ENCODE results near the gene GJD2. TPM values are rescaled to one million over a fixed set of nuclear protein-coding genes. Genes with fewer than 3 reads are reported as not detected.

GJD2 gene
- total and polyA plus RNA-seq, 3 donors from 2014 or later = 0.11 to 0.16 TPM; not detected in 1

DNA sequence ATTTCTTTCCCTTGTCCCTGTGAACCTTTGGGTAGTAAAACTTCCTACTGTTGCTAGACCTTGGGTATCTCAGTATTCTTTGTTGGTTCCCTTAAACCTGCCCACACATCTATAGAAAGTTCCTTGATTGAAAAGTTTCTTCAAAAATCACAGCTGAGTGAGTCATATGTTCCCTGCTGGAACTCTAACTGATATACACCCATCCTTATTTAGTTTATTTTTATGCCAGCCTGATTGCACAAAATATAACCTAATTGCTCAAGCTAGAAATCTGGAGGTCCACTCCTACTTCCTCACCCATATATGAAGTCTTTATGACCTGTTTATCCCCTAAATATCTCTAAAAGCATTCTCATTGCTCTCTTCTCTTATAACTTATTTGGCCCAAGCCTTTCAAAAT, 13.7 kb upstream of the GJD2 start:
- H3K27me3 ChIP-seq = no peaks in the 10 kb centered on the region
- H3K4me1 ChIP-seq = no peaks in the 10 kb centered on the region
- TF ChIP-seq CTCF (IDR thresholded peaks at IDR 0.05) = no peak
- TF ChIP-seq POLR2A (IDR thresholded peaks at IDR 0.05) = no peak
- intact Hi-C loops (cut with DNase I; ENCODE audit: low total_unique reads) = no loop called here
- H3K9me3 ChIP-seq = no peaks in the 10 kb centered on the region
- H3K27ac ChIP-seq = no peak overlapping the region
- H3K4me3 ChIP-seq = no peak overlapping the region
- H3K36me3 ChIP-seq (ENCODE audit: low read depth, missing control alignments) = no peaks in the 10 kb centered on the region
- DNase-seq = no peak

DNA sequence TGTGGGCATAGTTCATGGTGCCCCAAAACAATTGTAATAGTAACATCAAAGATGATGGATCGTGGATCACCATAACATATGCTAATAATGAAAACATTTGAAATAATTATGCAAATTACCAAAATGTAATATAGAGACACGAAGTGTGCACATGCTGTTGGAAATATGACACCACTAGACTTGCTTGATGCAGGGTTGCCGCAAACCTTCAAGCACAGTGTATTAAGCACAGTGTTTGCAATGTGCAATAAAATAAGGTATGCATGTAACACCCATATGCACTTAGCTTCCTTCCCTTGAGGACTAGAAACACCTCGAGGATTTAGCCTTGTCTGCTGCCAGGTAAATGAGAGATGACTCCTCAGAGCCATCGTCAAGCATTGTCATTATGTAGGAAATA, 10.9 kb upstream of the GJD2 start:
- DNase-seq = no peak
- 79 to 86% methylated on average over 5 of the region's 5 CpGs for WGBS, 2 donors
- Histone ChIP-seq H3K27ac (no peak overlapping the region), H3K4me3 (no peak overlapping the region), H3K27me3 (no peaks in the 10 kb centered on the region), H3K36me3 (ENCODE audit: low read depth, missing control alignments) (no peaks in the 10 kb centered on the region), H3K9me3 (no peaks in the 10 kb centered on the region), H3K4me1 (no peaks in the 10 kb centered on the region)
- intact Hi-C loops (cut with DNase I; ENCODE audit: low total_unique reads) = no loop called here
- TF ChIP-seq POLR2A (IDR thresholded peaks at IDR 0.05) (no peak), CTCF (IDR thresholded peaks at IDR 0.05) (no peak)

- H3K27me3 ChIP-seq = no peaks in the 10 kb centered on the region
- TF ChIP-seq POLR2A (IDR thresholded peaks at IDR 0.05) (no peak), CTCF (IDR thresholded peaks at IDR 0.05) (no peak)
- no peak overlapping the region for H3K27ac ChIP-seq
- no peak overlapping the region for H3K4me3 ChIP-seq
- no peaks in the 10 kb centered on the region for H3K4me1 ChIP-seq
- H3K9me3 ChIP-seq = no peaks in the 10 kb centered on the region
- DNase-seq = no peak
- intact Hi-C loops (cut with DNase I; ENCODE audit: low total_unique reads) = no loop called here
- no peaks in the 10 kb centered on the region for H3K36me3 ChIP-seq (ENCODE audit: low read depth, missing control alignments)
- 63 to 82% methylated on average over 3 of the region's 3 CpGs for WGBS, 2 donors
These were observed 6.1 kb upstream of the GJD2 start for GRCh38 chr15:34760909-34761308.

GRCh38 chr15:34759992-34760391, 5.2 kb upstream of the GJD2 start:
- intact Hi-C loops (cut with DNase I; ENCODE audit: low total_unique reads) = no loop called here
- Histone ChIP-seq H3K9me3 (no peaks in the 10 kb centered on the region), H3K27ac (no peak overlapping the region), H3K27me3 (no peaks in the 10 kb centered on the region), H3K36me3 (ENCODE audit: low read depth, missing control alignments) (no peaks in the 10 kb centered on the region), H3K4me1 (no peaks in the 10 kb centered on the region), H3K4me3 (no peak overlapping the region)
- TF ChIP-seq POLR2A (IDR thresholded peaks at IDR 0.05) = no peak
- no peak for TF ChIP-seq CTCF (IDR thresholded peaks at IDR 0.05)
- 55 to 75% methylated on average over 2 of the region's 2 CpGs for WGBS, 2 donors
- DNase-seq = no peak

GRCh38 chr15:34759347-34759746, 4.5 kb upstream of the GJD2 start:
- TF ChIP-seq POLR2A (IDR thresholded peaks at IDR 0.05) = no peak
- no peak for TF ChIP-seq CTCF (IDR thresholded peaks at IDR 0.05)
- no peak overlapping the region for H3K27ac ChIP-seq
- H3K36me3 ChIP-seq (ENCODE audit: low read depth, missing control alignments) = no peaks in the 10 kb centered on the region
- intact Hi-C loops (cut with DNase I; ENCODE audit: low total_unique reads) = no loop called here
- H3K4me3 ChIP-seq = no peak overlapping the region
- no peaks in the 10 kb centered on the region for H3K27me3 ChIP-seq
- H3K9me3 ChIP-seq = no peaks in the 10 kb centered on the region
- no peak for DNase-seq
- 49 to 59% methylated on average over 3 of the region's 3 CpGs for WGBS, 2 donors
- no peaks in the 10 kb centered on the region for H3K4me1 ChIP-seq
